Osteoblast (primary cell): ENCODE results near the gene NEURL1B. TPM values are rescaled to one million over a fixed set of nuclear protein-coding genes. Genes with fewer than 3 reads are reported as not detected.

Source experiments
- DNase-seq: peaks from one replicate; pipeline ENCODE4 v3.0.0; 2011; ENCODE audit warnings: low spot score, mixed read lengths; ENCODE audit not compliant: insufficient read length; ENCODE audit errors: missing footprints
- H2AFZ ChIP-seq: 2 replicates; pipeline ENCODE4 v1.6.0; 2011; ENCODE audit warnings: mild to moderate bottlenecking, low read length
- H3K27ac ChIP-seq: 2 replicates; pipeline ENCODE4 v1.5.1; 2011; ENCODE audit warnings: mild to moderate bottlenecking, low read depth, low read length, moderate library complexity
- H3K27me3 ChIP-seq: 2 replicates; pipeline ENCODE4 v1.6.0; 2012; ENCODE audit warnings: mild to moderate bottlenecking, control low read depth, inconsistent platforms, low read length, moderate library complexity; ENCODE audit not compliant: insufficient read depth
- H3K36me3 ChIP-seq: 2 replicates; pipeline ENCODE4 v1.5.1; 2011; ENCODE audit warnings: mild to moderate bottlenecking, low read length, control low read depth, moderate library complexity; ENCODE audit not compliant: insufficient read depth
- H3K4me1 ChIP-seq: 2 replicates; pipeline ENCODE4 v1.5.1; 2011; ENCODE audit warnings: mild to moderate bottlenecking, low read length, control low read depth, moderate library complexity; ENCODE audit not compliant: insufficient read depth
- H3K4me2 ChIP-seq: 2 replicates; pipeline ENCODE4 v1.6.0; 2011; ENCODE audit warnings: mild to moderate bottlenecking, low read length; ENCODE audit not compliant: insufficient read depth
- H3K4me3 ChIP-seq: fragments of 200-600 bp; sonication (generic); 3 replicates; pipeline ENCODE4 v1.5.1; 2012; ENCODE audit warnings: mild to moderate bottlenecking, low read length, inconsistent platforms; ENCODE audit not compliant: insufficient read depth
- H3K79me2 ChIP-seq: 2 replicates; pipeline ENCODE4 v1.6.0; 2012; ENCODE audit warnings: mild to moderate bottlenecking, low read length, control low read depth, inconsistent platforms; ENCODE audit not compliant: insufficient read depth
- H3K9me3 ChIP-seq: 2 replicates; pipeline ENCODE4 v1.5.1; 2011; ENCODE audit warnings: low read depth, low read length, control low read depth
- H4K20me1 ChIP-seq: 2 replicates; pipeline ENCODE4 v1.6.0; 2012; ENCODE audit warnings: mild to moderate bottlenecking, low read length, control low read depth; ENCODE audit not compliant: insufficient read depth
- total RNA-seq: library from RNA; depleted of rRNA; stranded (reverse); fragments of >200 nt; gene quantifications from 2 replicates; pipeline ENCODE4 v1.2.3, GENCODE V29; 2012
- TF ChIP-seq, protein P1 (sequence below): IDR thresholded peaks from 2 replicates; pipeline ENCODE4 v1.5.1; 2011; ENCODE audit warnings: mild to moderate bottlenecking, low read depth, low read length, moderate library complexity; ENCODE audit errors: extremely low read depth

Gene NEURL1B
- total RNA-seq, 1 donor, result 0.36 TPM

GRCh38 chr5:172727551-172727950 lies 86.5 kb downstream of the NEURL1B start:
- Histone ChIP-seq H2AFZ (no peak overlapping the region), H3K4me3 (no peak overlapping the region)

GRCh38 chr5:172728481-172729241 lies 87.6 kb downstream of the NEURL1B start:
- Histone ChIP-seq H3K4me1 (peaks cover 15% of the 10 kb centered on the region), H3K9me3 (no peaks in the 10 kb centered on the region), H3K79me2 (no peaks in the 10 kb centered on the region), H2AFZ (no peak overlapping the region), H3K4me3 (no peak overlapping the region), H3K27ac (no peak overlapping the region), H3K36me3 (no peaks in the 10 kb centered on the region), H3K27me3 (no peaks in the 10 kb centered on the region), H3K4me2 (no peak overlapping the region), H4K20me1 (no peaks in the 10 kb centered on the region)
- peak; percentile 69 for DNase-seq
- TF ChIP-seq, protein P1, sequence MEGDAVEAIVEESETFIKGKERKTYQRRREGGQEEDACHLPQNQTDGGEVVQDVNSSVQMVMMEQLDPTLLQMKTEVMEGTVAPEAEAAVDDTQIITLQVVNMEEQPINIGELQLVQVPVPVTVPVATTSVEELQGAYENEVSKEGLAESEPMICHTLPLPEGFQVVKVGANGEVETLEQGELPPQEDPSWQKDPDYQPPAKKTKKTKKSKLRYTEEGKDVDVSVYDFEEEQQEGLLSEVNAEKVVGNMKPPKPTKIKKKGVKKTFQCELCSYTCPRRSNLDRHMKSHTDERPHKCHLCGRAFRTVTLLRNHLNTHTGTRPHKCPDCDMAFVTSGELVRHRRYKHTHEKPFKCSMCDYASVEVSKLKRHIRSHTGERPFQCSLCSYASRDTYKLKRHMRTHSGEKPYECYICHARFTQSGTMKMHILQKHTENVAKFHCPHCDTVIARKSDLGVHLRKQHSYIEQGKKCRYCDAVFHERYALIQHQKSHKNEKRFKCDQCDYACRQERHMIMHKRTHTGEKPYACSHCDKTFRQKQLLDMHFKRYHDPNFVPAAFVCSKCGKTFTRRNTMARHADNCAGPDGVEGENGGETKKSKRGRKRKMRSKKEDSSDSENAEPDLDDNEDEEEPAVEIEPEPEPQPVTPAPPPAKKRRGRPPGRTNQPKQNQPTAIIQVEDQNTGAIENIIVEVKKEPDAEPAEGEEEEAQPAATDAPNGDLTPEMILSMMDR, result no peak

More at GRCh38 chr5:172727551-172727950, 86.5 kb downstream of the NEURL1B start:
- no peaks in the 10 kb centered on the region for H4K20me1 ChIP-seq
- no peaks in the 10 kb centered on the region for H3K9me3 ChIP-seq
- DNase-seq, result peak; percentile 9
- H3K36me3 ChIP-seq, result no peaks in the 10 kb centered on the region
- no peak overlapping the region for H3K4me2 ChIP-seq
- no peaks in the 10 kb centered on the region for H3K79me2 ChIP-seq
- H3K4me1 ChIP-seq, result peaks cover 6% of the 10 kb centered on the region
- H3K27ac ChIP-seq, result no peak overlapping the region
- TF ChIP-seq, protein P1, result no peak
- no peaks in the 10 kb centered on the region for H3K27me3 ChIP-seq

DNA sequence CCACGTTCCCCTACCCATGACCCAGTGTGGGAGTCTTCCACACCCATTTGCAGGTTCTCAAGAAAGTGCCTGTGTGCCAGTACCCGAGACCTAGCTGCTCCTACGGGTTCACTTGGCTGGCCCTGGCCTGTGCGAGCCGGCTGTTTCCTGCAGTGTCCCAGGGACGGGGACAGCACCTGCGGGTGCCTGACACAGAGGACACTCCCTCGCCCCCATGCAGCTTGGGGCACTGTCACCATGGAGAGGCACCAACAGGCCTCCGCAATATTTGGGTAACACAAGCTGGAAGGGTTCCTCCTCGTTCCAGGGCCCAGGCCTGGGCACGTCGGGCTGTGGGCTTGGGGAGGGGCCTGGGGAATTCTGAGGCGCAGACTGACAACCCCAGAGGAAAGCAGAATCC lies 88.5 kb downstream of the NEURL1B start:
- no peak overlapping the region for H2AFZ ChIP-seq
- TF ChIP-seq, protein P1, result no peak
- H3K9me3 ChIP-seq, result no peaks in the 10 kb centered on the region
- H3K27ac ChIP-seq, result no peak overlapping the region
- H3K4me3 ChIP-seq, result no peak overlapping the region
- peaks cover 23% of the 10 kb centered on the region for H3K4me1 ChIP-seq
- no peaks in the 10 kb centered on the region for H3K79me2 ChIP-seq
- H3K4me2 ChIP-seq, result no peak overlapping the region
- no peaks in the 10 kb centered on the region for H3K27me3 ChIP-seq
- DNase-seq, result peak; percentile 11
- H4K20me1 ChIP-seq, result no peaks in the 10 kb centered on the region
- no peaks in the 10 kb centered on the region for H3K36me3 ChIP-seq

GRCh38 chr5:172730222-172730621 lies 89.2 kb downstream of the NEURL1B start:
- Histone ChIP-seq H4K20me1 (no peaks in the 10 kb centered on the region), H3K36me3 (no peaks in the 10 kb centered on the region), H2AFZ (no peak overlapping the region), H3K4me1 (peaks cover 25% of the 10 kb centered on the region), H3K27ac (no peak overlapping the region), H3K4me2 (no peak overlapping the region), H3K9me3 (no peaks in the 10 kb centered on the region), H3K79me2 (no peaks in the 10 kb centered on the region), H3K4me3 (no peak overlapping the region), H3K27me3 (no peaks in the 10 kb centered on the region)
- TF ChIP-seq, protein P1, result no peak
- no peak for DNase-seq
